Measurements from ENCODE around the gene CRYGC. TPM values are rescaled to one million over a fixed set of nuclear protein-coding genes. Genes with fewer than 3 reads are reported as not detected.
A peak's percentile ranks its signal among the peaks of the same experiment; 100 is the strongest.

CRYGC gene
- total and polyA plus RNA-seq, 2 of the 13 experiments (the other 11 are each of a cell fraction or from before 2014, with no cell fraction given), result 0.20 to 0.27 TPM

DNA sequence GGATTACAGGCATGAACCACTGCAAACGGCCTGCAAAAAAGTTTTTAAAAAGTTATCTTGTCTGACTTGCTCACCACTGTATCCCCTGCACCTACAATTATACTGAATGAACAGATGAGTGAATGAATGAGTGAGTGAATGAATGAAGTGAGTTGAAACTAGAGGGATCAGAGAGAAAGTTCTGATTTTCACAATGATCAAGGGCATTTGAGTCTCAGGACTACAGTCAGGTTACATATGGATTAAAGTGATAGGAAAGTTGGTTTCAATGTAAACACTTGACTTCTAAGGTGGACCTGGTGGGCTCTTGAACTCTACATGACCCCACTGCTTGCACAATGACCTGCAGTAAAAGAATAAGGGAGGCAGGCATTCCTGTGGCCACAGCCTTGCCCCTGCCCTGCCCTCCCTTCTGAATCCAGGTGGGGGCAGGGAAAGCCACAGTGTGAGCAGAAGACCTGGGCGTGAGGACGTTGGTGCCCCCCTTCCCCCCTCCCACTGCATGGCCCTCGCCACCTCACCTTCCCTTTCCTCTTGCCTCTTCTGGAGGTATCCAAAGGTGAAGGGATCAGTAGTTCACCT lies 49.5 kb upstream of the CRYGC start (continued):
- TF ChIP-seq, protein P1, sequence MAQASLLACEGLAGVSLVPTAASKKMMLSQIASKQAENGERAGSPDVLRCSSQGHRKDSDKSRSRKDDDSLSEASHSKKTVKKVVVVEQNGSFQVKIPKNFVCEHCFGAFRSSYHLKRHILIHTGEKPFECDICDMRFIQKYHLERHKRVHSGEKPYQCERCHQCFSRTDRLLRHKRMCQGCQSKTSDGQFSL (CRISPR knock-in tag; IDR thresholded peaks at IDR 0.05), result no peak
- TF ChIP-seq FOSL1 (CRISPR knock-in tag; IDR thresholded peaks at IDR 0.05; ENCODE audit: borderline replicate concordance) (no peak), ZNF530 (CRISPR knock-in tag; IDR thresholded peaks at IDR 0.05; ENCODE audit: low read depth) (no peak), NR2F6 (IDR thresholded peaks at IDR 0.05) (peak; percentile 85), NR2F6 (CRISPR knock-in tag; IDR thresholded peaks at IDR 0.05) (peak; percentile 77), KDM5A (IDR thresholded peaks at IDR 0.05; ENCODE audit: borderline replicate concordance, low read length) (no peak), MED1 (CRISPR knock-in tag; IDR thresholded peaks at IDR 0.05) (0 out of 2 replicates have a peak, but pooled peaks have one; percentile 22), RBM22 (optimal IDR thresholded peaks at IDR 0.05; ENCODE audit: low read length) (no peak), ZNF564 (CRISPR knock-in tag; IDR thresholded peaks at IDR 0.05) (no peak), RCOR2 (CRISPR knock-in tag; IDR thresholded peaks at IDR 0.05) (no peak), ZNF841 (CRISPR knock-in tag; IDR thresholded peaks at IDR 0.05; ENCODE audit: borderline replicate concordance) (no peak), NAIF1 (CRISPR knock-in tag; IDR thresholded peaks at IDR 0.05; ENCODE audit: borderline replicate concordance) (no peak), DPF2 (CRISPR knock-in tag; IDR thresholded peaks at IDR 0.05; ENCODE audit: borderline replicate concordance, low read depth) (peak; percentile 26; the same call in 1 of the 2 replicates), ZNF12 (CRISPR knock-in tag; IDR thresholded peaks at IDR 0.05) (0 out of 2 replicates have a peak, but pooled peaks have one; percentile 18), EP300 (IDR thresholded peaks at IDR 0.05; ENCODE audit: low read depth in 2 of 2, low read length in 2 of 2) (peak in 1 of 2 experiments; percentile 83; a peak in 2 of 4 replicates), EP300 (CRISPR knock-in tag; IDR thresholded peaks at IDR 0.05; ENCODE audit: borderline replicate concordance) (peak; percentile 67), ZNF672 (CRISPR knock-in tag; IDR thresholded peaks at IDR 0.05) (no peak), ZNF260 (CRISPR knock-in tag; IDR thresholded peaks at IDR 0.05; ENCODE audit: borderline replicate concordance, low read depth) (no peak)
- TF ChIP-seq, protein P2, sequence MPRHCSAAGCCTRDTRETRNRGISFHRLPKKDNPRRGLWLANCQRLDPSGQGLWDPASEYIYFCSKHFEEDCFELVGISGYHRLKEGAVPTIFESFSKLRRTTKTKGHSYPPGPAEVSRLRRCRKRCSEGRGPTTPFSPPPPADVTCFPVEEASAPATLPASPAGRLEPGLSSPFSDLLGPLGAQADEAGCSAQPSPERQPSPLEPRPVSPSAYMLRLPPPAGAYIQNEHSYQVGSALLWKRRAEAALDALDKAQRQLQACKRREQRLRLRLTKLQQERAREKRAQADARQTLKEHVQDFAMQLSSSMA (CRISPR knock-in tag; IDR thresholded peaks at IDR 0.05), result no peak
- TF ChIP-seq, protein P3, sequence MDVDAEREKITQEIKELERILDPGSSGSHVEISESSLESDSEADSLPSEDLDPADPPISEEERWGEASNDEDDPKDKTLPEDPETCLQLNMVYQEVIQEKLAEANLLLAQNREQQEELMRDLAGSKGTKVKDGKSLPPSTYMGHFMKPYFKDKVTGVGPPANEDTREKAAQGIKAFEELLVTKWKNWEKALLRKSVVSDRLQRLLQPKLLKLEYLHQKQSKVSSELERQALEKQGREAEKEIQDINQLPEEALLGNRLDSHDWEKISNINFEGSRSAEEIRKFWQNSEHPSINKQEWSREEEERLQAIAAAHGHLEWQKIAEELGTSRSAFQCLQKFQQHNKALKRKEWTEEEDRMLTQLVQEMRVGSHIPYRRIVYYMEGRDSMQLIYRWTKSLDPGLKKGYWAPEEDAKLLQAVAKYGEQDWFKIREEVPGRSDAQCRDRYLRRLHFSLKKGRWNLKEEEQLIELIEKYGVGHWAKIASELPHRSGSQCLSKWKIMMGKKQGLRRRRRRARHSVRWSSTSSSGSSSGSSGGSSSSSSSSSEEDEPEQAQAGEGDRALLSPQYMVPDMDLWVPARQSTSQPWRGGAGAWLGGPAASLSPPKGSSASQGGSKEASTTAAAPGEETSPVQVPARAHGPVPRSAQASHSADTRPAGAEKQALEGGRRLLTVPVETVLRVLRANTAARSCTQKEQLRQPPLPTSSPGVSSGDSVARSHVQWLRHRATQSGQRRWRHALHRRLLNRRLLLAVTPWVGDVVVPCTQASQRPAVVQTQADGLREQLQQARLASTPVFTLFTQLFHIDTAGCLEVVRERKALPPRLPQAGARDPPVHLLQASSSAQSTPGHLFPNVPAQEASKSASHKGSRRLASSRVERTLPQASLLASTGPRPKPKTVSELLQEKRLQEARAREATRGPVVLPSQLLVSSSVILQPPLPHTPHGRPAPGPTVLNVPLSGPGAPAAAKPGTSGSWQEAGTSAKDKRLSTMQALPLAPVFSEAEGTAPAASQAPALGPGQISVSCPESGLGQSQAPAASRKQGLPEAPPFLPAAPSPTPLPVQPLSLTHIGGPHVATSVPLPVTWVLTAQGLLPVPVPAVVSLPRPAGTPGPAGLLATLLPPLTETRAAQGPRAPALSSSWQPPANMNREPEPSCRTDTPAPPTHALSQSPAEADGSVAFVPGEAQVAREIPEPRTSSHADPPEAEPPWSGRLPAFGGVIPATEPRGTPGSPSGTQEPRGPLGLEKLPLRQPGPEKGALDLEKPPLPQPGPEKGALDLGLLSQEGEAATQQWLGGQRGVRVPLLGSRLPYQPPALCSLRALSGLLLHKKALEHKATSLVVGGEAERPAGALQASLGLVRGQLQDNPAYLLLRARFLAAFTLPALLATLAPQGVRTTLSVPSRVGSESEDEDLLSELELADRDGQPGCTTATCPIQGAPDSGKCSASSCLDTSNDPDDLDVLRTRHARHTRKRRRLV (CRISPR knock-in tag; IDR thresholded peaks at IDR 0.05), result no peak
- TF ChIP-seq, protein P4, sequence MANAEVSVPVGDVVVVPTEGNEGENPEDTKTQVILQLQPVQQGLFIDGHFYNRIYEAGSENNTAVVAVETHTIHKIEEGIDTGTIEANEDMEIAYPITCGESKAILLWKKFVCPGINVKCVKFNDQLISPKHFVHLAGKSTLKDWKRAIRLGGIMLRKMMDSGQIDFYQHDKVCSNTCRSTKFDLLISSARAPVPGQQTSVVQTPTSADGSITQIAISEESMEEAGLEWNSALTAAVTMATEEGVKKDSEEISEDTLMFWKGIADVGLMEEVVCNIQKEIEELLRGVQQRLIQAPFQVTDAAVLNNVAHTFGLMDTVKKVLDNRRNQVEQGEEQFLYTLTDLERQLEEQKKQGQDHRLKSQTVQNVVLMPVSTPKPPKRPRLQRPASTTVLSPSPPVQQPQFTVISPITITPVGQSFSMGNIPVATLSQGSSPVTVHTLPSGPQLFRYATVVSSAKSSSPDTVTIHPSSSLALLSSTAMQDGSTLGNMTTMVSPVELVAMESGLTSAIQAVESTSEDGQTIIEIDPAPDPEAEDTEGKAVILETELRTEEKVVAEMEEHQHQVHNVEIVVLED (CRISPR knock-in tag; IDR thresholded peaks at IDR 0.05; ENCODE audit: borderline replicate concordance), result no peak
- TF ChIP-seq, protein P5, sequence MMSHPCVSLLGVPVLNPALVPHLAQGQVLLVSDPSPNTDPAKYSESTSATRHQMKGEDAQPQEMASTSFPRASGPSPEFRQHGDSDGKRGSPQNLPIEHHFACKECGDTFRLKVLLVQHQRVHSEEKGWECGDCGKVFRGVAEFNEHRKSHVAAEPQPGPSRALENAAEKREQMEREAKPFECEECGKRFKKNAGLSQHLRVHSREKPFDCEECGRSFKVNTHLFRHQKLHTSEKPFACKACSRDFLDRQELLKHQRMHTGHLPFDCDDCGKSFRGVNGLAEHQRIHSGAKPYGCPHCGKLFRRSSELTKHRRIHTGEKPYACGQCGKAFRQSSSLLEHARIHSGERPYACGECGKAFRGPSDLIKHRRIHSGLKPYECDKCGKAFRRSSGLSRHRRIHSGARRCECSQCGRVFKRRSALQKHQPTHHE (CRISPR knock-in tag; IDR thresholded peaks at IDR 0.05; ENCODE audit: borderline replicate concordance), result no peak

Data from HepG2 (cell line).